HPDE6-E6E7 (cell line): ENCODE measurements around the gene PERCC1.
"Not testable (repeated sequence)": the region's sequence is repeated elsewhere in the genome, so short reads cannot be mapped to it uniquely, and the experiment has no call there.

Experiments
- DNase-seq: peaks from one replicate; pipeline ENCODE4 v3.0.0; 2011; ENCODE audit warnings: missing footprints; ENCODE audit errors: extremely low spot score

The PERCC1 gene

DNA sequence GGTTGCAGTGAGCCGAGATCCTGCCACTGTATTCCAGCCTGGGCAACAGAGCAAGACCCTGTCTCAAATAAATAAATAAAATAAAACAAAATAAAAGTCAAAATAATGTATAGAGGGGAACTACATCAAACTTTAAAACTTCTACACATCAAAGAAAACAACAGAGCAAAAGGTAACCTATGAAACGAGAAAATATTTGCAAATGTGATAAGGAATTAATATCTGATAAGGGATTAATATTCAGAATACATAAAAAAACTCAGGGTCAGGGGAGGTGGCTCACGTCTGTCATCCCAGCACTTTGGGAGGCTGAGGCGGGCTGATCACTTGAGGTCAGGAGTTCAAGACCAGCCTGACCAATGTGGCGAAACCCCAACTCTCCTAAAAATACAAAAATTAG, 38.3 kb downstream of the PERCC1 start:
- DNase-seq = not testable (repeated sequence)

DNA sequence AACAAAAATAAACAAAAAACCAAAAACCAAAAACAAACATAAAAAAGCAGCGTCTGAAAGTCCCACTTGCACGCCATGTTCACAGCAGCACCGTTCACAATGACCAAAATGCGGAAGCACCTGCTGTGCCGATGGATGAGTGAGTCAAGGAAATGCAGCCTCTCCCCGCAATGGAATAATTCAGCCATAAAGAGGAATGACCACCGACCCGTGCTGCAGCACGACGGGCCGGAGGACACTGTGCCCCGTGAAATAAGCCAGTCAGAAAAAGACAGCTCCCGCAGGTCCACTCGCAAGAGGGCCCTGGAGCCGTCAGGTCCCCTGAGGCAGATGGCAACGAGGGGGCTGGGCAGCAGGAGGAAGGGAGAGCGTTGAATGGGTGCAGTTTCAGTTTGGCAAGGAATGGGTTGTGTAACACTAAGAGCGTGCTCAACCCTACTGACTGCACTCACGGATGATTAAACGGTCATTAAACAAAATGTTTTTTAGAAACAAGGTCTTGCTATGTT, 38.9 kb downstream of the PERCC1 start:
- no peak for DNase-seq

DNA sequence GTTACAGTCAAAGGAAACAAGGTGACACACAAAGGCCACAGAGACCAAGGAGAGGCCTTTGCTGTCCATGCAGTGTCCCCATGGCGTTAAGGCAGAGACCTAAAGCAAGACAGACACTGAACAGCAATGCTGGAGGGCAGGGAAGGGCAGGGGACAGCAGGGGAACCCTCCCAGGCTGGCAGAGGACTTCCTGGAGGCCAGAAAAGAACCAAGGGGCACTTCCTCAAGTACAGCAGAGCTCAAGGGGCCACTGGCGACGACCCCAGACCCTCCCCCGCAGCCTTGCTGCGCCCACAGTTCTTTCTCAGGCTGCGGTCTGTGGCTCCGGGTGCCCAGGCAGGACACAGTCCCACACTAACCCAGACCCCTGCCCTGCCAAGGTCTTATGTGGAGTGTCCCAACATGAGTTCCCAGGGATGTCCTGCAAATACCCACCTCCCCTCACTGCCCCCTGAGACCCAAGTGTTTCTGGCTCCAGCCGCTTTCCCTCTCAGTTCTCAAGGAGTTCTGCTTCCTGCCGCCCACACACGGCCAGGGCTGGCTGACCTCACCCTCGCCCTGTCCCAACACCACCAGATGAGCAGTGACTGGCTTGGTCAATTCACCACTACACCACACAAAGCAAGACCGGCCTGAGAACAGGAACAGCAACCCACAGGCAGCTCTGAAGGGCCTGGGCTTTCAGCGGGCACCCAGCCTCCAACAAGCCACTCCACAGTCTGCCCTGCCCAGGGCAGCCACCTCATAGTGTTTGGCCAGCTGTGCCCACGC, 39.8 kb downstream of the PERCC1 start:
- DNase-seq = no peak

DNA sequence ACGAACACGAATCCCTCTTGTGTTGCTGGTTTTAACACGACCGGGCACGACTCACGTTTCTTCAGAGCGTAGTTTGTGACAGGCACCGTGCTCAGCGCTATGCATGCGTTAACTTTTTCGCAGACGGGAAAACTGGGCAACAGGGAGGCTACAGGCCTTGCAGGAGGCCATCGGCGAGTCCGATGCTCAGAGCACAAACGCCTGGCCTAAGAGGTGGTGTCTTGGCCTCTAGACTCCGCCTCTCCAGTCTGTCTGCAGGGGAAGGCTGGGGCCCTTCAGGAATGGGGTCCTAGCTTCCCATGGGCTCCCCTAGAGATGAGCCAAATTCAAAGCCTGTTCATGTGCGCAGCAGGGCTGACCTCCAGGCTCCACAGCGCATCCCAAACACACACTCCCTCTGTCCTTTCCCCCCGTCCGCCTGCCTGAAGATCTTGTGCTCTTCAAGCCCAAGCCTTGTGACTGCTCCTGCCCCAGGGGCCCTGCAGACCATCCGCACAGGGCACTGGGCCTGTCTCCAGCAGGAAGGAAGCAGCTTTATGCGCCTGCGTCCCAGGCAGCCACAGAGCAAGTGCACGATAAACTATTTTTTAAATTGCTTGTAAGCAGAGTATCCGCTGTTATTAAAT, 40.8 kb downstream of the PERCC1 start:
- DNase-seq = no peak

DNA sequence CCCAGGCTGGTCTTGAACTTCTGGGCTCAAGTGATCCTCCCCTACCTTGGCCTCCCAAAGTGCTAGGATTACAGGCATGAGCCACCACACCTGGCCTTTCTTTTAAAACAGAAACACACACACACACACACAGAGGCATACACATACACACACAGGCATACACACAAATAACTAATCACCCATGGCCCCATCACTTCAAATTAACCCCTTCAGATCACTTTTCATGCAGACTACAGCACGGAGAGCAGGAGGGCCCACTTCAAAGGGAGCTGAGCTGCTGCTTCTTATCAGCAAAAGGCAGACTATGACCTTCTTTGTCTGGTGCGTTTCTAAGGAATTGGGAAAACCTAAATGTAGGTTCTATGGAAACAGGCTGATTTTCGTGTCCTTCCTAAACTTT, 42.1 kb downstream of the PERCC1 start:
- no peak for DNase-seq

DNA sequence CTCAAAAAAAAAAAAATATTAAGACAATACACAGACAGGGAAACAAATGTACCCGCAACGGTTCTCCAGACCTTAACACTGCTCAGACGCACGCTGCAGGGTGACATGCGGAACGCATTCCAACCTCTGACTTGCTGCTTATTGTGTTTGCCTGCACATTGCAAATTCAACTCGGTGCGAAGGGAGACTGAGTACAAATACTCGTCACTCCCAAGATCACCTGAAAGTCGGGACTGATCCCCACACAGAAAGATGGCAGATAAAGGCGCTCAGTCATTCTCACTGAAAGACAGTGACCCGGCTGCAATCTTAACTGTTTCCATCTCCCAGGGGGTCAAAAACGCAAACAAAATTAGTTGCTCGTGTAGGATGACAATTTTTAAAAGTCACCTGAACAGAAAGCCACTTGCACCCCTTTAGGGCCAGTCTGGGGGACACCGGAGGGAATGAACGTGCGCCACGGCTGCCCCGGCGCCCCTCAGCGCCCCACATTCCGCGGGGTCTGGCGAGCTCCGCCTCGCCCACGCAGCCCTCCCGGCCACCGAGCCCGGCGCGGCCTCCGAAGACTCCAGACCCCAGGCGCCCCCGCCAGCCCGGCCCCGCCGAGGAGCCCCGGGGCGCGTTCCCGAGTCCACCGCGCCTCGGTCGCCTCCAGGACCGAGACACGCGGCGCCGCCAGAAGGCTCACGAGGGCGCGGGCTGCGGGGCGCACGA, 43.4 kb downstream of the PERCC1 start:
- no peak for DNase-seq

DNA sequence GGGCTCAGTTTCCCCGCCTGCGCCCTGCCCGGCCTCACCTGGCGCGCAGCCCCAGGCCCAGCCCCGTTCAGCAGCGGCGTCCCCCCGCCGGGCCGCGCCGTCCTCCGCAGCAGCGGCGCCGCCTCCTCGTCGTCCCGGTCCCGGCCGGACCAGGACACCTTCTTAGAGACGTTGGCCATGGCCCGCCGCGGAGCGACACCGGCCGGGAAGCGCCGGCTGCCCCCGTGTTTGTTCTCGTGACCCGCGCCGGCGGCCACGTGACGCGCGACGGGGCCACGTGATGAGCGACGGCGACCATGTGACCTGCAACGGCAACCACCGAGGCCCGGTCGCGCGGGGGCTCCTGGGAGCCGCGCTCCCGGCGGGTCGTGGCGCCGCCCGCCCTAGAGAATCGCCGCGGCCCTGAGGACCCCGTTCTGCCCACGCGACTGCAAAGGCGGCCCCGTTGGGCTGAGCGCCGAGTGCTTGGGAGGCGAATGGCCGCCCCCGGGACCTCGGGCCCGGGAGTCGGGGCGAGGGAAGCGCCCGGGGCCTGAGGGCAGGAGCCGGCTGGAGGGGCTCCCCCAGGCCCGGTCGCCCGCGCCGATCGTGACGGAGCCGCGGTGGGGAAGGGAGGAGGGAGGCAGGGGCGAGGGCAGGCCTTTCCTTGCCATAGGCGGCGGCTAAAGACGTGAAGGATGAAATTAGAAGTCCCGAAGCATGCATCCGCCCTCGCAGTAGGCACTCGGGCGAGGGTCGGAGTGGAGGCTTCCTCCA, 44.1 kb downstream of the PERCC1 start, which contains the start of gene CLCN7:
Gene CLCN7 (minus strand): TSS at position 233 of the 756 bp plus-strand sequence. CDS start 54 bp downstream, at position 179.
- peak; percentile 94 for DNase-seq

DNA sequence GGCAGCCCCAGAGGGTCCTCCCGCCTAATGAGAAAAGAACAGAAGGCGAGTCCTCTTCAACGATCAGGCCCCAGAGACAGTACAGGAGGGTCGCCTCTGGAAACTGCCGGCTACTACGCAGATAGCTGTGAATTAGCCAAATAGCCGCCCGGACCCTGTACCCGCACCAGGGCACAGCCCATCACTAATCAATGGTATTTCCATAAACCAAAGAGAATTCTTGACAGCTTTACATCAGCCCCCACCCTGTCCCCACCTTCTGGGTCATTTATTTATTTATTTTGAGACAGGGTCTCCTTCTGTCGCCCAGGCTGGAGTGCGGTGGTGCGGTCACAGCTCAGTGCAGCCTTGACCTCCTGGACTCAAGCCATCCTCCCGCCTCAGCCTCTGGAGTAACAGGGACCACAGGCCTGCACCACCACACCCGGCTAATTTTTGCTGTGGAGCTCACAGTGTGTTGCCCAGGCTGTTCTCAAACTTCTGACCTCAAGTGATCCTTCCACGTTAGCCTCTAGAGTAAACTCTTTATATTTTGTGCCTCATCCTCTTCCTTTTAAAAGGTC, 44.8 kb downstream of the PERCC1 start:
- DNase-seq = no peak

DNA sequence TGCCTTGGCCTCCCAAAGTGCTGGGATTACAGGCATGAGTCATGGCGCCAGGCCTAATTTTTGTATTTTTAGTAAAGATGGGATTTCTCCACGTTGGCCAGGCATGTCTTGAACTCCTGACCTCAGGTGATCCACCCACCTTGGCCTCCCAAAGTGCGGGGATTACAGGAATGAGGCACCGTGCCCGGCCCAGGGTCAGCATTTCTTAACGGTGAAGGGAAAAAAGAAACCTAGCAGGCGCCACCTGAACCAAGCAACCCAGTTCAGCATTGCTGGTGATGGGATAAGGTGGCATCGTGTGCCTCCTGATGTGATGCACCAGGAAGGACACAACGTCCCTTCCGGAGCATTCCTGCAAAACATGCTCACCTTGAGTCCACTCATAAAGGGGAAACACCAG, 46.2 kb downstream of the PERCC1 start:
- no peak for DNase-seq

DNA sequence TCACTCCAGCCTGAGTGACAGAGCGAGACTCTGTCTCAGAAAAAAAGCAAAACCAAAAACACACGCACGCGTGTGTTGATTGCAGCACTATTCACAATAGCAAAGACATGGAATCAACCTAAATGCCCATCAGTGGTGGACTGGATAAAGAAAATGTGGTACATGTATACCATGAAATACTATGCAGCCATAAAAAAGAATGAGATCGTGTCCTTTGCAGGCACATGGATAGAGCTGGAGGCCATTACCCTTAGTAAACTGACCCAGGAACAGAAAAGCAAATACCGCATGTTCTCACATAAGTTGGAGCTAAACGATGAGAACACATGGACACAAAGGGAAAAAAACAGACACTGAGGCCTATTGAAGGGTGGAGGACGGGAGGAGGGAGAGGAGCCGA, 48.1 kb downstream of the PERCC1 start:
- DNase-seq = not testable (repeated sequence)

DNA sequence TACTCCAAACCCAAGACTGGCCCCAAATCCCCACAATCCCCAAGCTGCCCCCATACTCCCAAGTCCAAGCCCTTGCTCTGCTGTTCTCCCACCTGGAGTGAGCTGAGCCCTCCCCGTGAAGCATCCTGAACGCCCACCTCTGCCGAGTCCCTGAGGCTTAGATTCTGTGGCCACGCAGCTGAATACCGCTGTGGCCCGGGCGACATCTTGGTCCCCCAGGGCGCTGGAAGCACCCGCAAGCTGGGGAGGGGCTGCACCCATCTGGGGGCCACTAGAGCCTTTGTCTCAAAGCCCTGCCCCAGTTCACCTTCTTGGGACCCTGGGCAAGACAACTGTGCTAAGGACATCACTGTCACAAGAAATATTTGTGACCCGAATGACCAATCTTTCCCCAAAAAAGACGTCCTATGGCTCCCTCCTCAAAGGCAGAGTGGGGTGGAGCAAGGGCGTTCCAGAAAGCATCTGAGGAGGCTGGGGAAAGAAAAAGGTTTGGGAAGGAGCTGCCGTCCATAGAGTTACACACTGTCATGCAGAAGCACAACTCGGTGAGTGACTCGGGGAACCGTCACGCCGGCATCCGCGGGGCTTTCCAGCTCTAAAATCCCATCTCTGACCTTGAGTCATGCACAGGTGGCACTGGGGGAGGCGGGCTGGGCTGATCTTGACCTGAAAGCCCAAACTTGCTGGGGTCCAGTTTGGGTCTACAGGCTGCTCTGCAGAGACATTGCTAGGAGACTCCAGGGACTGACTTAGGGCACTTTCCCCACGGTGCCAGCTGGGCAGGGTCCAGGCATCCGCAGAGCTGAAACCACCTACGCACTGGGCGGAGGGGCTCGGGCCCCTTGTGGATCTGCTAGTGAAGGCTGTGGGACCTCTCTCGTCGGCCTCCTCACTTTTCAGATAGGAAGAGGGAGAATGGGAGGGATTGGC, 51.3 kb downstream of the PERCC1 start:
- DNase-seq = peak; percentile 94
